HepG2 (cell line): Measurements from ENCODE around the gene SLC23A3. TPM values are rescaled to one million over a fixed set of nuclear protein-coding genes. Genes with fewer than 3 reads are reported as not detected.

Experiments used
- AGO1 ChIP-seq: fragments of 200-400 bp; formaldehyde crosslinking; IDR thresholded peaks from 2 replicates; pipeline ENCODE4 v1.6.1; 2017; ENCODE audit warnings: mild to moderate bottlenecking, low read depth, low read length, moderate library complexity; ENCODE audit not compliant: poor library complexity, severe bottlenecking
- ETS1 ChIP-seq: sonication (generic); formaldehyde crosslinking; IDR thresholded peaks from 2 replicates; pipeline ENCODE4 v1.4.0; 2020; ENCODE audit warnings: missing genetic modification reagents
- FOXJ3 ChIP-seq: sonication (generic); formaldehyde crosslinking; IDR thresholded peaks from 2 replicates; pipeline ENCODE4 v1.4.0; 2020; ENCODE audit warnings: missing genetic modification reagents, mild to moderate bottlenecking, borderline replicate concordance
- HHEX ChIP-seq: IDR thresholded peaks from 2 replicates; pipeline ENCODE4 v1.6.1; 2016; ENCODE audit warnings: control low read depth
- IRX3 ChIP-seq: sonication (generic); formaldehyde crosslinking; IDR thresholded peaks from 2 replicates; pipeline ENCODE4 v1.8.1; 2023; ENCODE audit warnings: mild to moderate bottlenecking, low read depth, missing genetic modification reagents, borderline replicate concordance
- KAT2B ChIP-seq: fragments of 150-350 bp; IDR thresholded peaks from 2 replicates; pipeline ENCODE4 v1.6.1; 2014; ENCODE audit warnings: low read depth, low read length, borderline replicate concordance
- PREB ChIP-seq: sonication (generic); formaldehyde crosslinking; IDR thresholded peaks from 2 replicates; pipeline ENCODE4 v1.4.0; 2020; ENCODE audit warnings: missing genetic modification reagents
- STAG1 ChIP-seq: sonication (generic); formaldehyde crosslinking; IDR thresholded peaks from 2 replicates; pipeline ENCODE4 v1.4.0; 2020; ENCODE audit warnings: missing genetic modification reagents
- ZBTB1 ChIP-seq: sonication (generic); formaldehyde crosslinking; IDR thresholded peaks from 2 replicates; pipeline ENCODE4 v1.4.0; 2020; ENCODE audit warnings: missing genetic modification reagents, borderline replicate concordance
- ZC3H4 ChIP-seq: sonication (generic); formaldehyde crosslinking; IDR thresholded peaks from 2 replicates; pipeline ENCODE4 v1.4.0; 2020; ENCODE audit warnings: missing genetic modification reagents, borderline replicate concordance
- ZNF235 ChIP-seq: sonication (generic); formaldehyde crosslinking; IDR thresholded peaks from 2 replicates; pipeline ENCODE4 v1.8.1; 2023; ENCODE audit warnings: mild to moderate bottlenecking, missing genetic modification reagents, borderline replicate concordance
- ZNF704 ChIP-seq: sonication (generic); formaldehyde crosslinking; IDR thresholded peaks from 2 replicates; pipeline ENCODE4 v1.8.1; 2023; ENCODE audit warnings: mild to moderate bottlenecking, inconsistent platforms, moderate library complexity, missing genetic modification reagents, borderline replicate concordance
- ZNF878 ChIP-seq: sonication (generic); formaldehyde crosslinking; IDR thresholded peaks from 2 replicates; pipeline ENCODE4 v1.8.1; 2023; ENCODE audit warnings: mild to moderate bottlenecking, missing genetic modification reagents, moderate library complexity
- ZZZ3 ChIP-seq: sonication (generic); formaldehyde crosslinking; IDR thresholded peaks from 2 replicates; pipeline ENCODE4 v1.4.0; 2020; ENCODE audit warnings: missing genetic modification reagents, mild to moderate bottlenecking, borderline replicate concordance
- polyA plus RNA-seq, 8 experiments: library from polyadenylated mRNA; depleted of rRNA in 3 of 8; stranded (reverse) in 7 of 8; unstranded in 1 of 8; fragments of >200 nt; fragmentation: Illumina TruSeq in 4 of 8; extraction: Trizol in 4 of 8; gene quantifications; 2 replicates each; pipeline versions ENCODE4 v1.2.1 to v1.2.3, GENCODE V29; 2011 to 2016; ENCODE audit warnings: low read depth in 4 of 8, missing spikeins in 1 of 8, mixed read lengths in 1 of 8; ENCODE audit not compliant: insufficient read depth in 1 of 8
- total RNA-seq, 5 experiments: library from RNA; depleted of rRNA; stranded (reverse); fragments of >200 nt; fragmentation: Illumina TruSeq; extraction: Trizol; gene quantifications; 2 replicates each; pipeline ENCODE4 v1.2.3, GENCODE V29; 2016; ENCODE audit warnings: low read depth in 1 of 5
- TF ChIP-seq, protein P1 (sequence below): sonication (generic); formaldehyde crosslinking; IDR thresholded peaks from 2 replicates; pipeline ENCODE4 v1.4.0; 2020; ENCODE audit warnings: missing genetic modification reagents
- TF ChIP-seq, protein P2 (sequence below): sonication (generic); formaldehyde crosslinking; IDR thresholded peaks from 2 replicates; pipeline ENCODE4 v1.5.0; 2020; ENCODE audit warnings: missing genetic modification reagents, mild to moderate bottlenecking, borderline replicate concordance
- TF ChIP-seq, protein P3 (sequence below): conservative IDR thresholded peaks from 2 replicates; pipeline ENCODE4 v1.6.1; 2018; ENCODE audit warnings: missing genetic modification reagents

SLC23A3 gene
- total and polyA plus RNA-seq, 2 of the 13 experiments (the other 11 are each of a cell fraction or from before 2014, with no cell fraction given): 0.38 to 0.78 TPM

DNA sequence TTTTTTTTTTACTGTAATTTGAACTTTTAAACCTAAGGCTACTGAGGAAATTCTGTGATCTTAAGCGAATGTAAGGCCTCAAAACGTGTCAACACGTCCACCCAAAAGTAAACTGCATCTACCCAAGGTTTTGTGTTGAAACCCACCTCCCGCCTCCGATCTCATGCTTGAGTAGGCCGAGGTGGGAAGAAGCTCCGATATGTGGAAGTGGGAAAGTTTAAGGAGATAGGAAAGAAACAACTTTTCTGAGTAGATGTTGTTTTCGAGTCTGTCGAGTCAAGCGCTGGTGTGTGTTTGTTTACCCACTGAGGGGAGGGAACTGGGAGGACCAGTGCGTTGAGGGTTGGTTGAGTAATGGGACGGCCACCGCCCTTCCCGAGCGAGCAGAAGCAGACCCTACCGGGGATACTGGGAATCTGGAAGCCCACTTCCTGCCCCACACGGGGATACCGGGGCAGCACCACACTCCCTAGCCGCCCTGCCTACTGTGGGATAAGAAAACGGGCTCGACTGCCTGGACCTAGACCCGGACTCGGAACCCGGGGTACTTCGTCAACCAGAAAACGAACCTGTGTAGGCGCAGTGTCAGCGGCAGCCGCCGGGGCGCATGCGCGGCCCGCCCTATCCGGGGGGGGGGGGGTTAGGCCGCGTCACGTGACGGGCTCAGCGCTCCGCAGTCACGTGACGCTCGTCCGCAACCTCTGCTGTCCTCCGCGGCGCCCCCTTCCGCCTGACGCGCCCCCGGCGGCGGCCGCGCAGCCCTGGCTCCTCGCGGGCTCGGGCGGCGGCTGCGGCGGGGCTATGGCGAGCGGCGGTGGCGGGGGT, 7.9 kb upstream of the SLC23A3 start, which contains the start of gene RETREG2 (continued):
- TF ChIP-seq, protein P1, sequence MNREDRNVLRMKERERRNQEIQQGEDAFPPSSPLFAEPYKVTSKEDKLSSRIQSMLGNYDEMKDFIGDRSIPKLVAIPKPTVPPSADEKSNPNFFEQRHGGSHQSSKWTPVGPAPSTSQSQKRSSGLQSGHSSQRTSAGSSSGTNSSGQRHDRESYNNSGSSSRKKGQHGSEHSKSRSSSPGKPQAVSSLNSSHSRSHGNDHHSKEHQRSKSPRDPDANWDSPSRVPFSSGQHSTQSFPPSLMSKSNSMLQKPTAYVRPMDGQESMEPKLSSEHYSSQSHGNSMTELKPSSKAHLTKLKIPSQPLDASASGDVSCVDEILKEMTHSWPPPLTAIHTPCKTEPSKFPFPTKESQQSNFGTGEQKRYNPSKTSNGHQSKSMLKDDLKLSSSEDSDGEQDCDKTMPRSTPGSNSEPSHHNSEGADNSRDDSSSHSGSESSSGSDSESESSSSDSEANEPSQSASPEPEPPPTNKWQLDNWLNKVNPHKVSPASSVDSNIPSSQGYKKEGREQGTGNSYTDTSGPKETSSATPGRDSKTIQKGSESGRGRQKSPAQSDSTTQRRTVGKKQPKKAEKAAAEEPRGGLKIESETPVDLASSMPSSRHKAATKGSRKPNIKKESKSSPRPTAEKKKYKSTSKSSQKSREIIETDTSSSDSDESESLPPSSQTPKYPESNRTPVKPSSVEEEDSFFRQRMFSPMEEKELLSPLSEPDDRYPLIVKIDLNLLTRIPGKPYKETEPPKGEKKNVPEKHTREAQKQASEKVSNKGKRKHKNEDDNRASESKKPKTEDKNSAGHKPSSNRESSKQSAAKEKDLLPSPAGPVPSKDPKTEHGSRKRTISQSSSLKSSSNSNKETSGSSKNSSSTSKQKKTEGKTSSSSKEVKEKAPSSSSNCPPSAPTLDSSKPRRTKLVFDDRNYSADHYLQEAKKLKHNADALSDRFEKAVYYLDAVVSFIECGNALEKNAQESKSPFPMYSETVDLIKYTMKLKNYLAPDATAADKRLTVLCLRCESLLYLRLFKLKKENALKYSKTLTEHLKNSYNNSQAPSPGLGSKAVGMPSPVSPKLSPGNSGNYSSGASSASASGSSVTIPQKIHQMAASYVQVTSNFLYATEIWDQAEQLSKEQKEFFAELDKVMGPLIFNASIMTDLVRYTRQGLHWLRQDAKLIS (CRISPR knock-in tag): no peak
- TF ChIP-seq ETS1 (CRISPR knock-in tag) (no peak), ZNF704 (CRISPR knock-in tag) (peak; percentile 81; the same call in 1 of the 2 replicates), FOXJ3 (CRISPR knock-in tag) (peak; percentile 63; the same call in 1 of the 2 replicates), KAT2B (no peak), ZBTB1 (CRISPR knock-in tag) (no peak), PREB (no peak), ZC3H4 (CRISPR knock-in tag) (peak; percentile 93), ZZZ3 (CRISPR knock-in tag) (peak; percentile 78), STAG1 (CRISPR knock-in tag) (peak; percentile 6; the same call in 1 of the 2 replicates), IRX3 (CRISPR knock-in tag) (no peak; the same call in 1 of the 2 replicates), HHEX (CRISPR knock-in tag) (no peak), ZNF235 (CRISPR knock-in tag) (peak; percentile 93), AGO1 (no peak), ZNF878 (peak; percentile 89)
- TF ChIP-seq, protein P2, sequence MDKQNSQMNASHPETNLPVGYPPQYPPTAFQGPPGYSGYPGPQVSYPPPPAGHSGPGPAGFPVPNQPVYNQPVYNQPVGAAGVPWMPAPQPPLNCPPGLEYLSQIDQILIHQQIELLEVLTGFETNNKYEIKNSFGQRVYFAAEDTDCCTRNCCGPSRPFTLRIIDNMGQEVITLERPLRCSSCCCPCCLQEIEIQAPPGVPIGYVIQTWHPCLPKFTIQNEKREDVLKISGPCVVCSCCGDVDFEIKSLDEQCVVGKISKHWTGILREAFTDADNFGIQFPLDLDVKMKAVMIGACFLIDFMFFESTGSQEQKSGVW (CRISPR knock-in tag): peak; percentile 61; the same call in 1 of the 2 replicates
- TF ChIP-seq, protein P3, sequence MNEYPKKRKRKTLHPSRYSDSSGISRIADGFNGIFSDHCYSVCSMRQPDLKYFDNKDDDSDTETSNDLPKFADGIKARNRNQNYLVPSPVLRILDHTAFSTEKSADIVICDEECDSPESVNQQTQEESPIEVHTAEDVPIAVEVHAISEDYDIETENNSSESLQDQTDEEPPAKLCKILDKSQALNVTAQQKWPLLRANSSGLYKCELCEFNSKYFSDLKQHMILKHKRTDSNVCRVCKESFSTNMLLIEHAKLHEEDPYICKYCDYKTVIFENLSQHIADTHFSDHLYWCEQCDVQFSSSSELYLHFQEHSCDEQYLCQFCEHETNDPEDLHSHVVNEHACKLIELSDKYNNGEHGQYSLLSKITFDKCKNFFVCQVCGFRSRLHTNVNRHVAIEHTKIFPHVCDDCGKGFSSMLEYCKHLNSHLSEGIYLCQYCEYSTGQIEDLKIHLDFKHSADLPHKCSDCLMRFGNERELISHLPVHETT (CRISPR knock-in tag): no peak
